A673 (cell line): Measurements from ENCODE around the gene THEM5.

Experiments used
- CTCF ChIP-seq: fragments of 300-800, 200-600 bp; sonication (generic); conservative IDR thresholded peaks from 2 replicates; pipeline ENCODE4 v1.5.1; 2017; ENCODE audit warnings: low read depth, mild to moderate bottlenecking, antibody characterized with exemption, low read length, moderate library complexity, mixed read lengths
- EZH2 ChIP-seq: fragments of 200-600 bp; sonication (generic); IDR thresholded peaks from 2 replicates; pipeline ENCODE4 v1.6.1; 2017; ENCODE audit warnings: borderline replicate concordance, low read depth, mild to moderate bottlenecking, mixed read lengths, antibody characterized with exemption, low read length; ENCODE audit not compliant: poor library complexity, severe bottlenecking

GRCh38 chr1:151854658-151855057 is 1.1 kb upstream of the THEM5 start:
- TF ChIP-seq CTCF (no peak), EZH2 (no peak)
